ENCODE results near the gene UPK2. TPM values are rescaled to one million over a fixed set of nuclear protein-coding genes. Genes with fewer than 3 reads are reported as not detected.
"Not testable (repeated sequence)": the region's sequence is repeated elsewhere in the genome, so short reads cannot be mapped to it uniquely, and the experiment has no call there.

UPK2 gene
- total RNA-seq, 1 donor from 2014 or later, result not detected

- Mint-ChIP-seq H3K9me3 (no peaks in the 10 kb centered on the region), H3K27ac (peak overlapping the region; percentile 35), H3K36me3 (ENCODE audit: low read depth) (no peaks in the 10 kb centered on the region), H3K27me3 (peaks cover 3% of the 10 kb centered on the region), H3K4me1 (peaks cover 16% of the 10 kb centered on the region), H3K4me3 (no peak overlapping the region)
- intact Hi-C loops (cut with micrococcal nuclease), result no loop called here
- peak; percentile 56 for DNase-seq
Observed at GRCh38 chr11:118938491-118939403, 17.4 kb upstream of the UPK2 start.

- Mint-ChIP-seq H3K27ac (peak overlapping the region; percentile 80), H3K4me1 (peaks cover 16% of the 10 kb centered on the region), H3K27me3 (peaks cover 3% of the 10 kb centered on the region), H3K36me3 (ENCODE audit: low read depth) (no peaks in the 10 kb centered on the region), H3K9me3 (no peaks in the 10 kb centered on the region), H3K4me3 (no peak overlapping the region)
- DNase-seq, result no peak
- intact Hi-C loops (cut with micrococcal nuclease), result no loop called here
Observed at GRCh38 chr11:118939404-118939915, 16.6 kb upstream of the UPK2 start.

GRCh38 chr11:118939953-118940598 lies 16.0 kb upstream of the UPK2 start:
- peaks cover 3% of the 10 kb centered on the region for H3K27me3 Mint-ChIP-seq
- peak overlapping the region; percentile 80 for H3K27ac Mint-ChIP-seq
- no peaks in the 10 kb centered on the region for H3K36me3 Mint-ChIP-seq (ENCODE audit: low read depth)
- peak overlapping the region; percentile 56 for H3K4me3 Mint-ChIP-seq
- intact Hi-C loops (cut with micrococcal nuclease), result no loop called here
- no peaks in the 10 kb centered on the region for H3K9me3 Mint-ChIP-seq
- DNase-seq, result peak; percentile 86
- peaks cover 16% of the 10 kb centered on the region for H3K4me1 Mint-ChIP-seq

DNA sequence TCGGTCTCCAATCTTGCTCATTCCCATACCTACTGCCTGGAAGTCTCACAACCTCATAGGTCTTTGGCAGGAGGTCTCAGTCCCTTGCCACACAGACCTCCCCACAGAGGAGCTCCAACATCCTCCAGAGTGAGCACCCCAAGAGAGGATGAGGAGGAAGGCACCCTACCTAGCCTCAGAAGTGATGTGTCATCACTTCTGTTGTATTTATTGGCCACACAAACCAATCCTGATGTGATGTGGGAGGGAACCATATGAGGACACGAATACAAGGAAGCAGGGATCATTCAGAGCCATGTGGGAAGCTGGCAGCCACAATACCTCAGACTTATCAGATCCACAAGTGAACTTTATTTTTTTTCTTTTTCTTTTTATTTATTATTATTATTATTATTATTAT lies 9.0 kb upstream of the UPK2 start:
- peaks cover 4% of the 10 kb centered on the region for H3K4me1 Mint-ChIP-seq
- intact Hi-C loops (cut with micrococcal nuclease), result no loop called here
- H3K9me3 Mint-ChIP-seq, result no peaks in the 10 kb centered on the region
- H3K4me3 Mint-ChIP-seq, result no peak overlapping the region
- H3K36me3 Mint-ChIP-seq (ENCODE audit: low read depth), result no peaks in the 10 kb centered on the region
- peaks cover 19% of the 10 kb centered on the region for H3K27me3 Mint-ChIP-seq
- H3K27ac Mint-ChIP-seq, result no peak overlapping the region
- DNase-seq, result no peak

DNA sequence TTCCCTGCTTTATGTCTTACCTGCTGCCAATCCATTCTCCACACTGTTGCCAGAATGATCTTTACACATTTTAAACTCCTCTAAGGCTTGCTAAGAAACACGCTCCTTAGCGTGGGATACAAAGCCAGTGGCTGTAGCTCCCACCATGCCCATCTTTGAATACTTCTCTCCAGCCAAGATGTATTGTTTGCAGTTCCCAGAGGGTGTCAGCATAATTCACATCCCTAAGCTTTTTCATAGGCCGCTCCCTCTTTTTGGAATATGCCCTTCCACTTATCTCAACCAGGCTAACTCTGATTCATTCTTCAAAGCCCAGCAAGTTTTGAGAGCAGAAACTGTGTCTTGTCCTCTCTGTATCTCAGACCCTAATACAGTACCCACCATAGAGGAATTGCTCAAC lies 8.1 kb upstream of the UPK2 start:
- intact Hi-C loops (cut with micrococcal nuclease), result no loop called here
- peaks cover 23% of the 10 kb centered on the region for H3K27me3 Mint-ChIP-seq
- H3K36me3 Mint-ChIP-seq (ENCODE audit: low read depth), result no peaks in the 10 kb centered on the region
- no peak for DNase-seq
- H3K4me1 Mint-ChIP-seq, result peaks cover 4% of the 10 kb centered on the region
- H3K27ac Mint-ChIP-seq, result no peak overlapping the region
- no peak overlapping the region for H3K4me3 Mint-ChIP-seq
- no peaks in the 10 kb centered on the region for H3K9me3 Mint-ChIP-seq

- Mint-ChIP-seq H3K27ac (no peak overlapping the region), H3K27me3 (peaks cover 26% of the 10 kb centered on the region), H3K4me3 (no peak overlapping the region), H3K4me1 (peaks cover 4% of the 10 kb centered on the region), H3K36me3 (ENCODE audit: low read depth) (no peaks in the 10 kb centered on the region), H3K9me3 (no peaks in the 10 kb centered on the region)
- intact Hi-C loops (cut with micrococcal nuclease), result no loop called here
- no peak for DNase-seq
Observed at GRCh38 chr11:118953265-118953664, 2.8 kb upstream of the UPK2 start.

DNA sequence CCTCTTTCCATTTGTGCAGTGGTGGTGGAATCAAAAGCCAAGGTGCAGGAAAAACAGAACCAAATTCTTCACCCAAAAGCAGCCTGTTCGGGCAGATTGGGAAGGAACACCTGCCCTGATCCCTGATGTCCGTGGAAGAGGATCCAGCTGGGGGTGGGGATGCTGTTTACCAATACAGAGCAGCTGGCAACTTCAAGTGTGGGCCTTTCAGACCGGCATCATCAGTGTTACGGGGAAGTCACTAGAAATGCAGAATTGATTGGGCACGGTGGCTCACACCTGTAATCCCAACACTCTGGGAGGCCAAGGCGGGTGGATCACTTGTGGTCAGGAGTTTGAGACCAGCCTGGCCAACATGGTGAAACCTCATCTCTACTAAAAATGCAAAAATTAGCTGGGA lies 2.1 kb upstream of the UPK2 start:
- H3K4me3 Mint-ChIP-seq; H3K27ac Mint-ChIP-seq; H3K36me3 Mint-ChIP-seq (ENCODE audit: low read depth); H3K9me3 Mint-ChIP-seq; DNase-seq; H3K4me1 Mint-ChIP-seq; intact Hi-C loops (cut with micrococcal nuclease): not testable (repeated sequence)
- H3K27me3 Mint-ChIP-seq, result peaks cover 26% of the 10 kb centered on the region

DNA sequence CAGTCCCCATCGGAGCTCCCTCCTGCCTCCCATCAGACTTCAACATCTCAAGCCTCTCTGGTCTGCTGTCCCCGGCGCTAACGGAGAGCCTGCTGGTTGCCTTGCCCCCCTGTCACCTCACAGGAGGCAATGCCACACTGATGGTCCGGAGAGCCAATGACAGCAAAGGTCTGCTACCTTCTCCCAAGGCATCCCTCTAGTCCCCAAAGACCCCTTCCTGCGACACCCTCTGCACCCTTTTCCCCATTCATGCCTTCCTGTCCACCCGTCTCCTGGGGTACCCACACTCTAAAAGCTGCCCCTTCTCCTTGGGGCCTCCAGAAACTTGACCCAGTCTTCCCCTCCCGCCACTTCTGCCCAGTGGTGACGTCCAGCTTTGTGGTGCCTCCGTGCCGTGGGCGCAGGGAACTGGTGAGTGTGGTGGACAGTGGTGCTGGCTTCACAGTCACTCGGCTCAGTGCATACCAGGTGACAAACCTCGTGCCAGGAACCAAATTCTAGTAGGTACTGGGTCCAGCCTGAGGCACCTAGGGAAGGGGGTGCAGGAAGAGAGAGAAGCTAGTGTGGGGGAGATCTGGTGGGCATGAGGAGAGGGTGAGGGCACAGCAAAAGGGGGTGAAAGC lies 860 bp downstream of the UPK2 start:
- Mint-ChIP-seq H3K27ac (no peak overlapping the region), H3K4me1 (peaks cover 4% of the 10 kb centered on the region), H3K9me3 (no peaks in the 10 kb centered on the region), H3K36me3 (ENCODE audit: low read depth) (no peaks in the 10 kb centered on the region), H3K4me3 (no peak overlapping the region), H3K27me3 (peaks cover 24% of the 10 kb centered on the region)
- DNase-seq, result no peak
- intact Hi-C loops (cut with micrococcal nuclease), result loop anchor here (1.0 kb wide), 3 partner anchors 28 to 267 kb away; no protein-coding TSS in a partner anchor

DNA sequence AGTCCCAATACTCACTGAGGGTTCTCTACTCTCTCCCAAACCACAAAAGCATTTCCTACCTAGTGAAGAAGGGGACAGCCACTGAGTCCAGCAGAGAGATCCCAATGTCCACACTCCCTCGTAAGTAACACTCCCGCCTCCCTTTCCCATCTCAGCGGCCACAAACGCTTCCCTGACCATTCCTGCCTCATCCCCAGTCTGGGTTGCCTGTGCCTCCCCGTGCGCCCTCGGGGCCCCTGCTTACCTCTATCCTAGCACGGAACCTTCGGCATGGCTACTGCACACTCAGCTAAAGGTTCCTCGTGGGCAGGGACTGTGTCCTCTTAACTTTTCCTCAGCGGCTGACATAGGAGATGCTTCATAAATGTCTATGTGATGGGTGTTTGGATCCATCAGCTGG lies 1.5 kb downstream of the UPK2 start:
- H3K4me1 Mint-ChIP-seq, result peaks cover 4% of the 10 kb centered on the region
- no peak for DNase-seq
- no peak overlapping the region for H3K4me3 Mint-ChIP-seq
- H3K27me3 Mint-ChIP-seq, result peaks cover 24% of the 10 kb centered on the region
- no peak overlapping the region for H3K27ac Mint-ChIP-seq
- intact Hi-C loops (cut with micrococcal nuclease), result no loop called here
- H3K36me3 Mint-ChIP-seq (ENCODE audit: low read depth), result no peaks in the 10 kb centered on the region
- no peaks in the 10 kb centered on the region for H3K9me3 Mint-ChIP-seq

DNA sequence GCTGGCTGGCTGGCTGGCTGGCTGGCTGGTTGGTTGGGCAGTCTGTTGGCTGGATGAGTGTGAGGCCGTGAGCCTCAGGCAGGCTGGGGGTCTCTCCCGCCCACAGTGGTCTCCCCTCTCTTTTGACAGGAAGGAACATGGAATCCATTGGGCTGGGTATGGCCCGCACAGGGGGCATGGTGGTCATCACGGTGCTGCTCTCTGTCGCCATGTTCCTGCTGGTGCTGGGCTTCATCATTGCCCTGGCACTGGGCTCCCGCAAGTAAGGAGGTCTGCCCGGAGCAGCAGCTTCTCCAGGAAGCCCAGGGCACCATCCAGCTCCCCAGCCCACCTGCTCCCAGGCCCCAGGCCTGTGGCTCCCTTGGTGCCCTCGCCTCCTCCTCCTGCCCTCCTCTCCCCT lies 1.9 kb downstream of the UPK2 start:
- no peak for DNase-seq
- H3K27ac Mint-ChIP-seq, result no peak overlapping the region
- no peak overlapping the region for H3K4me3 Mint-ChIP-seq
- H3K9me3 Mint-ChIP-seq, result no peaks in the 10 kb centered on the region
- no peaks in the 10 kb centered on the region for H3K36me3 Mint-ChIP-seq (ENCODE audit: low read depth)
- peaks cover 20% of the 10 kb centered on the region for H3K27me3 Mint-ChIP-seq
- peaks cover 4% of the 10 kb centered on the region for H3K4me1 Mint-ChIP-seq
- intact Hi-C loops (cut with micrococcal nuclease), result no loop called here

DNA sequence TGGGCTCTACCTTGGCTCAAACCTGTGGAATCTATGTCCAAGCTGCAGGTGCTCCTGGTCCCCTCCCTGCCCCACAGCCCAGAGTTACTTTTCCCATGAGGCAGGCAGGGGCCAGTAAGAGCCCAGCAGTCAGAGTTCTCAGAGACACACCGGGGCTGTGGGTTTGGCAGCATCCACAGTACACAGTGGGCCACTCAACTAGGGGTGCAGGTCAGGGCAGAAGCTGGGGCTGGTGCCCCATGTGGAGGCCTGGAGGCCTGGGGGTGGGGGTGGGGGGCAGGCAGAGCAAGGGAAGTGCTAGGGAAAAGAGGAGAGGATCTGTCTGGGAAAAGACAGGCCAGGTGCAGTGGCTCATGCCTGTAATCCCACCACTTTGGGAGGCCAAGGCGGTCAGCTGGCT lies 2.5 kb downstream of the UPK2 start:
- Mint-ChIP-seq H3K4me3 (no peak overlapping the region), H3K36me3 (ENCODE audit: low read depth) (no peaks in the 10 kb centered on the region), H3K27ac (no peak overlapping the region), H3K27me3 (peaks cover 20% of the 10 kb centered on the region), H3K9me3 (no peaks in the 10 kb centered on the region), H3K4me1 (peaks cover 4% of the 10 kb centered on the region)
- intact Hi-C loops (cut with micrococcal nuclease), result no loop called here
- DNase-seq, result no peak

DNA sequence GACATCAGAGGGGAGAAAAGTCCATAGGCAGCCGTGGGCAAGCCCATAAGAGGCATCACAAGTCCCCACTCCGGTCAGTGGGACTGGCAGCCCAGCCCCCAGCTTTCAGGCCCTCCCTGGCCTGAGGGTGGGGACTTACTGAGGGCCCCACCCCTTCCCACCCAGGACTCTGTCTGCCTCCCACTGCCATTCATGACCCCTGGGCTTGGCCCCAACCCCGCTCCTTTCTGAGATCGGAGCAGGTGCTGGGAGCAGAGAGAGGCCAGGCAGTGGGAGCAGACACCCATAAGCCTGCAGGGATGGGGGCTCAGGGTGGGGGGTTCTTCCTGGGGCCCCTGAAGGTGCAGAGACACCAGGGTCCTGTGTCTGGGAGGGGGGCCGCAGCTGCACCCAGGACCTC lies 5.1 kb downstream of the UPK2 start:
- intact Hi-C loops (cut with micrococcal nuclease), result no loop called here
- peaks cover 2% of the 10 kb centered on the region for H3K4me1 Mint-ChIP-seq
- no peaks in the 10 kb centered on the region for H3K36me3 Mint-ChIP-seq (ENCODE audit: low read depth)
- DNase-seq, result no peak
- H3K27ac Mint-ChIP-seq, result no peak overlapping the region
- peaks cover 6% of the 10 kb centered on the region for H3K27me3 Mint-ChIP-seq
- no peaks in the 10 kb centered on the region for H3K9me3 Mint-ChIP-seq
- H3K4me3 Mint-ChIP-seq, result no peak overlapping the region

- H3K4me1 Mint-ChIP-seq, result no peaks in the 10 kb centered on the region
- no peak for DNase-seq
- H3K27me3 Mint-ChIP-seq, result peaks cover 4% of the 10 kb centered on the region
- no peak overlapping the region for H3K27ac Mint-ChIP-seq
- intact Hi-C loops (cut with micrococcal nuclease), result no loop called here
- H3K4me3 Mint-ChIP-seq, result no peak overlapping the region
- H3K36me3 Mint-ChIP-seq (ENCODE audit: low read depth), result no peaks in the 10 kb centered on the region
- H3K9me3 Mint-ChIP-seq, result no peaks in the 10 kb centered on the region
Observed at GRCh38 chr11:118961591-118961990, 5.5 kb downstream of the UPK2 start.

GRCh38 chr11:118969508-118969907 lies 13.4 kb downstream of the UPK2 start:
- H3K4me1 Mint-ChIP-seq; H3K36me3 Mint-ChIP-seq (ENCODE audit: low read depth); H3K9me3 Mint-ChIP-seq; intact Hi-C loops (cut with micrococcal nuclease); H3K27ac Mint-ChIP-seq; DNase-seq; H3K4me3 Mint-ChIP-seq: not testable (repeated sequence)
- H3K27me3 Mint-ChIP-seq, result peaks cover 11% of the 10 kb centered on the region
